ENCODE measurements around the gene AQP6.

- TF ChIP-seq POLR2A (IDR thresholded peaks at IDR 0.05) (no peak), EP300 (IDR thresholded peaks at IDR 0.05) (no peak)
Measured at GRCh38 chr12:49965836-49966235, 6.9 kb upstream of the AQP6 start.
